Measurements from ENCODE around the gene GPBP1L1. TPM values are rescaled to one million over a fixed set of nuclear protein-coding genes. Genes with fewer than 3 reads are reported as not detected.

Gene GPBP1L1
- total RNA-seq, 1 experiment from 2014 or later, result 110 TPM

DNA sequence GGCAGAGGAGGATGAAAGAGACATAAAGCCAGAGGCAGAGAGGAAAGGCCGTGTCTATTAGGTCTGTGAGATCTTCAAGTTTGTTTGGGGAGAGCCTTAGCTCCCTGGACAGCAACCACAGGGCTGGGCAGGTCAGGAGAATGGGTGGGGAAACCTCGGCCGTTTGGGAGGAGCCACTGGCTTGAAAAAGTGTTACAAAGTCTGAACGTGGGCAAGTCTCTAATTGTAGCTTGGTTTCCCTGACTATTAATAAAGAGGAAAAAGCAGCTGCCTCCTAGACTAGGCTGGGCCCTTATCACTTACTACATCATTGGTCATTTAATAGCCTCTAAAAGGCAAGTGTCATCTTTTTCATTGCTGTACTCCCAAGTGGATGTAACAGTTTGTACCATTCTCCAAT, 62.4 kb downstream of the GPBP1L1 start, which contains the start of gene CCDC17 (continued):
- TF ChIP-seq TCF7L2 (IDR thresholded peaks at IDR 0.05; ENCODE audit: borderline replicate concordance, extremely low read depth, insufficient read depth, insufficient read length) (no peak), EGR1 (IDR thresholded peaks at IDR 0.05; ENCODE audit: low read depth) (no peak), POLR2AphosphoS5 (IDR thresholded peaks at IDR 0.05; ENCODE audit: low read depth, low read length) (no peak), EZH2phosphoT487 (IDR thresholded peaks at IDR 0.05; ENCODE audit: borderline replicate concordance) (no peak)
- TF ChIP-seq, protein P1, sequence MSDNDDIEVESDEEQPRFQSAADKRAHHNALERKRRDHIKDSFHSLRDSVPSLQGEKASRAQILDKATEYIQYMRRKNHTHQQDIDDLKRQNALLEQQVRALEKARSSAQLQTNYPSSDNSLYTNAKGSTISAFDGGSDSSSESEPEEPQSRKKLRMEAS (IDR thresholded peaks at IDR 0.05), result no peak

DNA sequence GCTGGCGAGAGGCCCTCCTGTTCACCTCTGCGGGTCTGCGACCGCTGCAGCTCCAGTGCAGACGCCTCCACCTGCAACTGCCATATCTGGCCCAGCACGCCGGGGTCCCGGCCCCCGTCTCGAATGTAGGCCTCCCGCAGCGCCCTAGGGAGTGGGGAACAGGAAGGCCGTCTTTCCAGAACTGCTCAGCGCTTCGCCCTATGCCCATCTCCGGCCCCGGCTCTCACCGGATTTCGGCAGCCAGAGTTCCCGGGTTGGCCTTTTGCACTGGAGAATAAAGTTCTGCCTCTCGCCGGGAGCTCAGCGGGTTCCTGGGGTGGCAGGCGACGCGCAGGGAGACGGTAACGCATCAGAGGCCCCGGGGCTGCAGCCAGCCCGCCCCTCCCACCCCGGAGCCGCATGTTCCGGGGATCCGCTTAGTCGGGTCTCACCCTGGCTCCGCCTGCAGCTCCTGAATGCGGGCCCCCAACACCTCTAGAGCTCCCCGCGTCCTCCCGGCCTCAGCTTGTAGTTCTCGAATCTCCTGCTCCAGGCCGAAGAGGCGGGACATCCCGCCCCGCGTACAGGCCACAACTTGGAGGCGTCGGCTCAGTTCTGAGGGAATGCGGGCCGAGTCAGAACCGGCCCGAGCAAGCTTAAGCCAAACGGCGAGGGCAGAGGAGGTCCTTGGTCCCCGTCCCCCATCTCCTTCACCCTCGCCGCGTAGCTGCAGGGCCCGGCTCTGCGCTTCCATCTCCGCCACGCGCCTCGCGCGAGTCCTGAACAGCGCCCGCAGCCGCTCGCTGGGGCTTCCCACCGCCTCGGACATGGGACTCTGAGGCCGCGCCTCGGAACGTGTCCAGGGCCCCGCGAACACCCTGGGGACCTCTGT, 63.6 kb downstream of the GPBP1L1 start:
- no peaks in the 10 kb centered on the region for H3K4me1 ChIP-seq (ENCODE audit: control insufficient read depth in 1 of 2, insufficient read depth in 2 of 2, low read length in 2 of 2)
- H3K27ac ChIP-seq (ENCODE audit: low read depth, low read length), result no peak overlapping the region
- no peak overlapping the region for H3K4me2 ChIP-seq (ENCODE audit: low read length)
- no peak overlapping the region for H3K9ac ChIP-seq (ENCODE audit: low read length)
- ChIA-PET CTCF (interaction anchor here (0.6 kb wide), 1 partner anchor 546 kb away, joined by 3 read pairs; no protein-coding TSS in a partner anchor), POLR2A (no interaction called here), RAD21 (ENCODE audit: low non-redundant PET in 1 of 2, low total read pairs in 2 of 2, uncharacterized antibody in 2 of 2, unreplicated experiment in 2 of 2) (no interaction called here)
- H3K36me3 ChIP-seq (ENCODE audit: control insufficient read depth in 1 of 2, insufficient read depth in 2 of 2, low read length in 2 of 2), result peaks cover 16 to 17% of the 10 kb centered on the region in 2 experiments; a peak in 3 of 4 replicates
- BruUV-seq (replicated peaks), result no TSS peak
- H3K79me2 ChIP-seq (ENCODE audit: insufficient read depth, low read length), result no peaks in the 10 kb centered on the region
- H3K4me3 ChIP-seq (replicated peaks in 1 of 2; ENCODE audit: low read depth in 1 of 2, low read length in 2 of 2), result no peak overlapping the region
- no peak for ATAC-seq
- H2AFZ ChIP-seq (ENCODE audit: low read depth, low read length, poor library complexity, severe bottlenecking), result no peak overlapping the region
- H4K20me1 ChIP-seq (ENCODE audit: insufficient read depth), result peaks cover 5% of the 10 kb centered on the region; the same call in 1 of the 2 replicates
- intact Hi-C loops (cut with micrococcal nuclease), result no loop called here
- no peak for DNase-seq (ENCODE audit: low read depth, low spot score)
- no peaks in the 10 kb centered on the region for H3K9me2 ChIP-seq (ENCODE audit: insufficient read depth)
- TF ChIP-seq EGR1 (IDR thresholded peaks at IDR 0.05; ENCODE audit: low read depth), result no peak
- TF ChIP-seq POLR2A (IDR thresholded peaks at IDR 0.05; ENCODE audit: borderline replicate concordance, extremely low read depth, insufficient read depth, insufficient read length), result no peak
- TF ChIP-seq, protein P2, sequence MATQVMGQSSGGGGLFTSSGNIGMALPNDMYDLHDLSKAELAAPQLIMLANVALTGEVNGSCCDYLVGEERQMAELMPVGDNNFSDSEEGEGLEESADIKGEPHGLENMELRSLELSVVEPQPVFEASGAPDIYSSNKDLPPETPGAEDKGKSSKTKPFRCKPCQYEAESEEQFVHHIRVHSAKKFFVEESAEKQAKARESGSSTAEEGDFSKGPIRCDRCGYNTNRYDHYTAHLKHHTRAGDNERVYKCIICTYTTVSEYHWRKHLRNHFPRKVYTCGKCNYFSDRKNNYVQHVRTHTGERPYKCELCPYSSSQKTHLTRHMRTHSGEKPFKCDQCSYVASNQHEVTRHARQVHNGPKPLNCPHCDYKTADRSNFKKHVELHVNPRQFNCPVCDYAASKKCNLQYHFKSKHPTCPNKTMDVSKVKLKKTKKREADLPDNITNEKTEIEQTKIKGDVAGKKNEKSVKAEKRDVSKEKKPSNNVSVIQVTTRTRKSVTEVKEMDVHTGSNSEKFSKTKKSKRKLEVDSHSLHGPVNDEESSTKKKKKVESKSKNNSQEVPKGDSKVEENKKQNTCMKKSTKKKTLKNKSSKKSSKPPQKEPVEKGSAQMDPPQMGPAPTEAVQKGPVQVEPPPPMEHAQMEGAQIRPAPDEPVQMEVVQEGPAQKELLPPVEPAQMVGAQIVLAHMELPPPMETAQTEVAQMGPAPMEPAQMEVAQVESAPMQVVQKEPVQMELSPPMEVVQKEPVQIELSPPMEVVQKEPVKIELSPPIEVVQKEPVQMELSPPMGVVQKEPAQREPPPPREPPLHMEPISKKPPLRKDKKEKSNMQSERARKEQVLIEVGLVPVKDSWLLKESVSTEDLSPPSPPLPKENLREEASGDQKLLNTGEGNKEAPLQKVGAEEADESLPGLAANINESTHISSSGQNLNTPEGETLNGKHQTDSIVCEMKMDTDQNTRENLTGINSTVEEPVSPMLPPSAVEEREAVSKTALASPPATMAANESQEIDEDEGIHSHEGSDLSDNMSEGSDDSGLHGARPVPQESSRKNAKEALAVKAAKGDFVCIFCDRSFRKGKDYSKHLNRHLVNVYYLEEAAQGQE (IDR thresholded peaks at IDR 0.05; ENCODE audit: low read depth), result no peak
- TF ChIP-seq SRF (IDR thresholded peaks at IDR 0.05; ENCODE audit: low read depth), result no peak
- TF ChIP-seq CEBPB (IDR thresholded peaks at IDR 0.05; ENCODE audit: low read depth), result no peak
- TF ChIP-seq, protein P3, sequence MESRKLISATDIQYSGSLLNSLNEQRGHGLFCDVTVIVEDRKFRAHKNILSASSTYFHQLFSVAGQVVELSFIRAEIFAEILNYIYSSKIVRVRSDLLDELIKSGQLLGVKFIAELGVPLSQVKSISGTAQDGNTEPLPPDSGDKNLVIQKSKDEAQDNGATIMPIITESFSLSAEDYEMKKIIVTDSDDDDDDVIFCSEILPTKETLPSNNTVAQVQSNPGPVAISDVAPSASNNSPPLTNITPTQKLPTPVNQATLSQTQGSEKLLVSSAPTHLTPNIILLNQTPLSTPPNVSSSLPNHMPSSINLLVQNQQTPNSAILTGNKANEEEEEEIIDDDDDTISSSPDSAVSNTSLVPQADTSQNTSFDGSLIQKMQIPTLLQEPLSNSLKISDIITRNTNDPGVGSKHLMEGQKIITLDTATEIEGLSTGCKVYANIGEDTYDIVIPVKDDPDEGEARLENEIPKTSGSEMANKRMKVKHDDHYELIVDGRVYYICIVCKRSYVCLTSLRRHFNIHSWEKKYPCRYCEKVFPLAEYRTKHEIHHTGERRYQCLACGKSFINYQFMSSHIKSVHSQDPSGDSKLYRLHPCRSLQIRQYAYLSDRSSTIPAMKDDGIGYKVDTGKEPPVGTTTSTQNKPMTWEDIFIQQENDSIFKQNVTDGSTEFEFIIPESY (IDR thresholded peaks at IDR 0.05; ENCODE audit: extremely low read depth, insufficient replicate concordance, low read length), result no peak
- H3K9me3 ChIP-seq (ENCODE audit: control insufficient read depth in 1 of 2, insufficient read depth in 1 of 2, low read depth in 1 of 2, low read length in 2 of 2), result no peaks in the 10 kb centered on the region
- no peaks in the 10 kb centered on the region for H3K27me3 ChIP-seq (ENCODE audit: insufficient read depth, low read length)

Data from HCT116 (cell line).